Sciatic nerve (tissue), 2 donors: ENCODE data around the gene DHRS12. TPM values are rescaled to one million over a fixed set of nuclear protein-coding genes. Genes with fewer than 3 reads are reported as not detected.

ENCODE experiments used
- ATAC-seq: fragments of 200-7000 bp; cut with Tn5 transposase; one replicate; pipeline ENCODE4 v1.9.1; 2020; ENCODE audit warnings: mild to moderate bottlenecking, moderate library complexity
- DNase-seq: peaks from one replicate; pipeline ENCODE4 v3.0.0-alpha.2; 2020; ENCODE audit warnings: low spot score
- intact Hi-C: fragments of 100-400 bp; cut with DNase I; formaldehyde crosslinking; loops from one replicate; pipeline ENCODE4 v1.14.2; 2022
- total RNA-seq: library from RNA; stranded (reverse); fragmentation: NEBNext Ultra II Directional; extraction: Animal tissue kit (Norgen Biotek cat#: 25700); gene quantifications from one replicate; pipeline ENCODE4 v1.2.1, GENCODE V29; 2021
- donor health status: DM: no; HTN: no; CAD: no.
- donor health status: DM: no; HTN: no; CAD: no.

DHRS12 gene
- total RNA-seq, 1 donor from 2014 or later: 18.8 TPM

DNA sequence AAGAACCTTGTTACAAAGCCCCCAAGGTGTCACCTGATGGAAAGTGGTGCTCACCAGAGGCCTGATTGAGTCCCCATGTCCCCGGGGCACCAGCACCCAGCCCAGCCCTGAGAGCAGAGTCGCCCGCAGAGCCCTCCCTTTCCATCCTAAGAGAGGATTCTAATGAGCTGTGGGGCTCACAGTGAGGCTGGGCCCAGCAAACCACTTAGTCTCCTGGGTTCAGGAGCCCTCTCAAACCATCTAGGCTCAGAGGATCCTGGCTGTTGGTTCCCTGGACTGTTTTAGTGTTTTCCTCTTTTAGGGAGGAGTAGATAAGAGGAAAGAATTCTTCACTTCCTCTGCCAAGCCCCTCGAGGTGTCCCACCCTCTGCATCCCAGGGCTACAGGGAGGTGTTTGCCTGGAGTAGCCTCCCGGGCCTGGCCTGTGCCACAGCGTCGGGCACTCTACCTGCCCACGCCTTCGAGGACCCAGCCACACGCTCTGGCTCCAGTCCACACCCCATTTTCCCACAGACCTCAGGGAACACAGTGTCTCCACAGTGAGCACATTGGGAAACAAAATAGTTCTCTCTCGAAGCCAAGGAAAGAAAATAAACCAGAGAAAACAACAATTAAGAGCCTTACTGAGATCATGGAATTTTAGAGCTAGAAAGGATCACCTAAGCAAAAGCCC, 34.4 kb downstream of the DHRS12 start:
- peak; percentile 95 for ATAC-seq
- no peak for DNase-seq
- intact Hi-C loops: no loop called here

DNA sequence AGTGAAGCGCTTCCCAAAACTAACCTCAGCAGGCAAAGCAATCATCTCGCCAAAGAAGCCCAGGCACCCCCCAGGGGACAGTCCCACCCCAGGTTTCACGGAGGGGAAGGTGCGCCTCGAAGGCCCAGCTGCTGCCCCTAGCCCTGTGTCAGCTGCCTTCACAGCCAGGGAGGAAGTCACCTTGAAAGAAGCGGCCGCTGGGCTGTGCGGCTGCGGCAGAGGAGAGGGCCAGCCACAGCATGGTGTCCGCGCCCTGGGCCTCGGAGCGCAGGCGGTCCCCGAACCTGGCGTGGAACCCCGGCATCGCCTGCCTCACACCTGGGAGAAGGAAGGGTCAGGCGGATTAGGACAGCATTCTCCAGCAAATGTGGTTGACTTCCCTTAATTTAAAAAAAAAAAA, 35.0 kb downstream of the DHRS12 start:
- ATAC-seq (no peak), DNase-seq (no peak)
- intact Hi-C loops: no loop called here

DNA sequence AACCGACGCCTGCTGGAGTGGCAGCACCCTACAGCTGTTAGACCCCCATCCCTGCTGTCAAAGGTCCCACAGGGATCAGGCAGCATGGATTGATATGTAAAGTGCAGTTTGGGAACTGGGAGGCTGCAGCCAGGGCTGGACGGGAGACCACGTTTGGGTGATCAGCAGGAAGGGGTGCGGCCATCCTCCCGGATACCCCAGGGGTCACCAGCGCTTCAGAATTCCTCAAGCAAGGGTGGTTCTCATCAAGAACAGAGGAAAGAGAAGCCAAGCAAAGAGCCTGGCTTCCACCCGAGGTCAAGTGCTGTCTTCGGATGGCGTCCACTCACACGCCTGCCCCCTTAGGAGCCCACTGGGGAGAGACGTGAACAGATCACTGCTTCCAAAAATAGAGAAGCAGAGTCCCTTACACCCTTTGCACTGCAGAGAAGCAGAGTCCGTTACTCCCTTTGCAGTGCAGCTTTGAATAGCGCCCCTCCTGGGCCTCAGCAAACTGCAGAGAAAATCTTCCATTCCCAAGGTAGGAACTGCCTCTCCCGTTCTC, 35.5 kb downstream of the DHRS12 start:
- DNase-seq (no peak), ATAC-seq (no peak)
- intact Hi-C loops: no loop called here

DNA sequence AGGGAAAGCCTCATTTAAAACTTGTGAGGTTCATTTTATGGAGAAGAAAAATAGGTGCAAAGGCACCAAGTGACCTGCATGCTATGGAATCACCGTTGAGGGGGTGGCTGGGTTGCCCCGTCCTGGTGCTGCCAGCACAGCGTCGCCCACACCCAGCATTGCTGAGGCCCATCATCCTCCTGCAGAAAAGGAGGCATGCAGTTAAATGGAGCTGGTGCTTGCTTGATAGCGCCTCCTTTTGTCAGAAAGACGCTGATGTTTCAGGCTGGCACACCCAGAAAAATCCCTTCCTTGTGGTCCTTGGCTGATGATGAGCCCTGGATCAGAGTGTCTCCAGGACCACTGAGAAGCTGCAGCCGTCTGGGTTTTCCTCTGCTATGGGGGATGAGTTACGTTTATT, 36.9 kb downstream of the DHRS12 start:
- DNase-seq (no peak), ATAC-seq (no peak)
- intact Hi-C loops: no loop called here

DNA sequence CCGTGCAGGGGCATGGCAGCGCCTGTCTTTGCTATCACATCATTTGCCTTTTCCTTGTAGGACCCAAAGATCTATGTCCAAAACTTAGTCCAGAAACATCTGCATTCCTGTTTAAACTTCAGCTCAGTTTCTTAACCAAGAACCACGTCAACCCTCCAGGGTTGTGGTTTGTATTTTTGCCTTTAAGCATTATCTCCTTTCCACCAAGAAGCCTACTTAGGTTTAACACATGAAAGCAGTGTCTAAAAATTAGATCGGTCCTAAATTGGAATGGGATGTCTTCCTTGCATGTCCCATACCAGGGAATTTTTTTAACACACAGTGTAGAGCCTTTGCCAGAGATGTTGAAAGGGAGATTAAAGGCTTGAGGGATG, 38.8 kb downstream of the DHRS12 start:
- intact Hi-C loops: no loop called here
- ATAC-seq: no peak

DNA sequence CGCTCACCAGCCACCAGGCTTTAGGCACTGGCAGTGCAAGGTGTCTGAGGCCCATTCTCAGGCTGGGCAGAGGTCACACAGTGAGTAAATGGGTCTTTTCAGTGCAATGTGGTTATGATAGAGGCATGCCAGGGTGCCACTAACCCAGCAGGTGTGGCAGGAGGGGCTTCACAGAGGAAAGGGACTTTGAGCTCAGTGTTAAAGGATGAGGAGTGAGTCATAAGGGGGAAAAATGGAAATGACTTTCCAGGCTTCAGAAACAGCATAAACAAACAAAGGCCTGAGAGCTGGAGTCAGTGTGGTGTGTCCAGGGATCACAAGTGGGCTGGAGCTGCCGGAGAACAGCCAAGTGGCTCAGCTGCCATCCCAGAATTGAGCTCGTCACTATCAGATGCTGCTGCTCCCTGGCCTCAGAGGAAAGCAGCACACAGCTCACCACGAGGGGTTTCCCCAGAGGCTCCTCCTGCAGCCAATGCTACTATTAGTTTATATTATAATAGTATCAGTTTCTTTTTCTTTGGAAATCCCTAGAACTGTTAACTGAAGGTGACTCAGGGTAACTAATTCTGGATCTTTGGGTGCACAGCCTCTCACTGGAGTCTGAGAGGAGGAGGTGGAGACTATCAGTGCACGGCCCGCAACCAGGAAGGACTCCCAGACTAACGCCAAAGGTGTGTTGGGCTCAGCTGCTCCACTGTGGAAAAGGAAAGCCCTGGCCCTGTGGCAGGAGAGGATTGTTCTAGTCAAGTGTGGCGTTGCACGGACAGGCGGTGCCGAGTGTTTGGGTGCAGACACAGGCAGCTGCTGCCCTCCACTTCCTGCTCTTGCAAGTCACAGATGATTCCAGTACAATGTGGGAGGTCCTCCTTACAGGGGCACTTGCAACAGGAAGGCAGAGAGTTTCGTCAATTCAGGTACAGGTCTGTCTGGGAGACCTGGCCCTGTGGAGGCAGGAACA, 39.5 kb downstream of the DHRS12 start:
- DNase-seq (peak; percentile 77), ATAC-seq (peak; percentile 93)
- intact Hi-C loops: no loop called here

More for the DNA sequence above, 38.8 kb downstream of the DHRS12 start:
- no peak for DNase-seq

DNA sequence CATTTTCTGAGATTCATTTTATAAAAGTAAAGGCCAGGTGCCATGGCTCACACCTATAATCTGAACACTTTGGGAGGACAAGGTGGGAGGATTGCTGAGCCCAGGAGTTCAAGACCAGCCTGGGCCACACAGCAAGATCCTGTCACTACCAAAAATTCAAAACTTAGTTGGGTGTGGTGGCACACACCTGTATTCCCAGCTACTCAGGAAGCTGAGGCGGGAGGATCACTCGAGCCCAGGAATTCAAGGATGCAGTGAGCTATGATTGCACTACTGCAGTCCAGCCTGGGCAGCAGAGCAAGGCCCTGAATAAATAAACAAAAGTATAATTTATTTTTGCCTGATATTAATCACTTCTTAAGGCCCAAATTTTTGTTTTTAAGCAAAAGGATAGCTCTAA, 40.5 kb downstream of the DHRS12 start:
- DNase-seq (no peak), ATAC-seq (no peak)
- intact Hi-C loops: no loop called here

DNA sequence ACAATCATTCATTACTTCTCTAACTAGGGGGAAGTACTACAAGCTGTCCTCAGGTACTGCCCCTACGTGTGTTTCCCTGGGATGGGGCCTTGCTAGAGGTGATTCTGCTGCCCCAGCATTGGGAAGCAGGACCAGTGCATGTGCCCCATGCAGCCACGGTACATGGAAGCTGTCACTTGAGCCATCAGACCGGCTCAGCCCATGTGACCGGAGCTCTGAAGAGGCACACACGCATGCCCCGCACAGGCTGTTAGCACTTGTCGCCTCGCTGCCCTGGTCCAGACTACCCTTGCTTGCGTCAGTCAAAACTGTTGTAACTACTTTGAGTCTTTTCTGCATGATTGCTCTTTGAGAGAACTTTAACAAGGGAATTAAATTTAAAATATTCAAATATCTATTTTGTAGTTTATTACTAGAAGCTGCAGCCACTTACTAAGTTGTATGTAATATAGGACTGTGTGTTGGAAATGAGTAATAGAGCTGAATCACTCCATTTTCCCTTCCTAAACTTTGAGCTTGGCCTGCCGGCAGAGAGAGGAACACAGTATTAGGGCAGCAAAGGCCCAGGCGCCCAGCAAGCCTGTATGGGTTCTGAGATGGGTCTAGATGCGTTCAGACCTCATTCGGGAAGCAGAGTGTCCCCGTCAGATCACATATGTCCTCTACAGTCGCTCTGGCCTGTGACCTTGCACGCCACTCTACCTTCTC, 42.2 kb downstream of the DHRS12 start:
- ATAC-seq (no peak), DNase-seq (no peak)

DNA sequence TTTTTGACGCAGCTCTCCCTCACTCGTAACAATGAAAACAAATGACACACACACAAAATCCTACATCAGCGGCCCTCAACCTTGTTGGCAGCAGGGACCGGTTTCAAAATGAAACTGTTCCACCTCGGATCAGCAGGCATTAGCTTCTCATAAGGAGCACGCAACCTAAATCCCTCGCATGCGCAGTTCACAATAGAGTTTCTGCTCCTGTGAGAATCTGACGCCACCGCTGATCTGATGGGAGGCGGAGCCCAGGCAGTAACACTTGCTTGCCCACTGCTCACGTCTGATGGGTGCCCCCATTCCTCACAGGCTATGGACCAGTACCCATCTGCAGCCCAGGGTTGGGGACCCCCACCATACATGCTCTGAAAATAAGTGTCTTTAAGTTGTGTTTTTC, 43.4 kb downstream of the DHRS12 start:
- DNase-seq (no peak), ATAC-seq (peak; percentile 64)
- intact Hi-C loops: no loop called here

More for the DNA sequence above, 42.2 kb downstream of the DHRS12 start:
- intact Hi-C loops: no loop called here

DNA sequence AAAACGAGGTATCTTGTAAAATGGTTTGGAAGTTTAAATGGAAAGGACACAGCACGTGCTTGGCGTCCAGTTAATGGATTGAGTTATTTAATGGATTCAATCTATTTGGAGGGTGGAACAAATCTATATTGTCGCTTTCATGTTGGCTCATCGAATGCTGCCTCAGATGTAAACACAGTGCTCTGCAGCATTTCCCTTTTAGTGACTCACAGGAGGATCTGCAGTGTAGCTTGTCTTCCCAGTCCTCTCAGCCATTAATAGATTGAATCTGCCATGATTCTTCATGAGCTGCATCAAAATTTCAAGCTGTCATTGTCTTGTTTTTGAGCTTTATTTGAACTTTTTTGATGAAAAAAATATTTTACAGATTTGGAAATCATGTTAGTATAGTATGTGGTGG, 44.7 kb downstream of the DHRS12 start:
- intact Hi-C loops: no loop called here
- no peak for ATAC-seq
- no peak for DNase-seq

DNA sequence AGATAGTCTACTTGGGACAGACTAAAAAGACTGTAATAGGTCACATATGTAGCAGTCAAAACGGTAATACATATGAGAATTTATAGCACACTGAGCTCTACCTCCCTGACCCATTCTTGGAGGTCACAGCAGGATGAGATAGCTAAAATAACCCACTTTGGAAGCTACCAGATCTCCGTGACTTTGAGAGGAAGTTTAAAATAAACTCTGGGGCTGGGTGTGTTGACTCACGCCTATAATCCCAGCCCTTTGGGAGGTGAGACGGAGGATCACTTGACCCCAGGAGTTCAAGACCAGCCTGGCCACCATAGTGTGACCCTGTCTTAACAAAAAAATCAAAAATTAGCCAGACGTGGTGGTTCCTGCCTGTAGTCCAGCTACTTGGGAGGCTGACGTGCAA, 45.3 kb downstream of the DHRS12 start:
- no peak for DNase-seq

DNA sequence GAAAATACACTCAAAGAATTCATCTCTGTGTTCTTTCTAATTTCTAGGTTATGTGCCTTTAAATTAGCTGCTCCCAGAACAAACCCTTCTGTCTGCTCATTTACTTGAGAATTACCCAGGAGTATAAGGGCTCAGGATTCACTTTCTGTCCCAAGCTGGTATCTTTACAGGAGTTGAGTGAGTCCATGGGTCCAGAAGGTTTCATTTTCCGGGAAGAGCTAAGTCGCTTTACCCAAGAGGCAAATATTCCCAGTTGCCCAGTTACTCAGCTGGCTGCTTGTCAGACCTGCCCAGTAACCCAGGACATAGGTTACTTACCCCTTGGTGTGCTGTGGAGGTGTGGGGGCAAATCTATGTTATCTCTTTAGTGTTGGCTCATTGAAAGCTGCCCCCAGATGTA, 47.3 kb downstream of the DHRS12 start:
- intact Hi-C loops: no loop called here
- DNase-seq (no peak), ATAC-seq (no peak)

More for the DNA sequence above, 45.3 kb downstream of the DHRS12 start:
- intact Hi-C loops: no loop called here
- no peak for ATAC-seq

DNA sequence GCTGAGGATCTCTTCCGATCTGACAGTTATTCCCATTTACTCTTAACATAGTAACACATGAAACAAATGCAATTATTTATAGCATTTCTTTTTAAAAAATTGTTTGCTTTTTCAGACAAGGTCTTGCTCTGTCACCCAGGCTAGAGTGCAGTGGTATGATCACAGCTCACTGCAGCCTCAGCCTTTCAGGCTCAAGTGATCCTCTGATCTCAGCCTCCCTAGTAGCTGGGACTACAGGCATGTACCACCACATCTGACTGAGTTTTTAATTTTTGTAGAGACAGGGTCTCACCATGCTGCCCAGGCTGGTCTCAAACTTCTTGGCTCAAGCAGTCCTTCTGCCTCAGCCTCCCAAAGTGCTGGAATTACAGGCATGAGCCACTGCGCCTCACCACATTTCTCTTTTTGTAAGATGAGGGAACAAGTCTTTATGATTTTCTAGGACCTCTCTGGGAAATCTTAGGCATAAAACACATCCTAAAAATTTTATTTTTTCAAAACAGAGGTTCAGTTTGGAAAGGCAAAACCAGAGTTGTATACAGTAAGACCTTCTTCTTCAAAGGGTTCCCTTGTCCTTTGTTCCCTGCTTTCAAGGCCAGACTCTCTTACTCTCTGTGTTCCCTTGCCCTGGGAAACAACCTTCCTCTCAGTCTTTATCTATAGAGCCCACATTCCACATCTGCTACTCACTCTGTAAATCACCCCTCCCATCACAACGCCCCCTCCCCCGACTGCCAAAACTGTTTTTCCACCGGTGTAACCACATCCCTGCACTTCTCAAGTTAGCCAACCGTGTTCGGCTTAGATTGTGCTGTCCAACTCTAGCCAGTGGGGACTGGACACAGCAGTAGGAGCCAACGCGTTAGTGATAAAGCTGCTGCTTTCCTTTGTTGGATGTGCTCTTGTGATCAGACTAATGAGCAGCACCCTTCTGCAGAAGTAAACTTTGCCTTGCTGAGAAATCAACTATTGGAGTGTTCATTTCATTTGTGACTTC, 56.2 kb downstream of the DHRS12 start:
- no peak for DNase-seq
- no peak for ATAC-seq
- intact Hi-C loops: no loop called here

DNA sequence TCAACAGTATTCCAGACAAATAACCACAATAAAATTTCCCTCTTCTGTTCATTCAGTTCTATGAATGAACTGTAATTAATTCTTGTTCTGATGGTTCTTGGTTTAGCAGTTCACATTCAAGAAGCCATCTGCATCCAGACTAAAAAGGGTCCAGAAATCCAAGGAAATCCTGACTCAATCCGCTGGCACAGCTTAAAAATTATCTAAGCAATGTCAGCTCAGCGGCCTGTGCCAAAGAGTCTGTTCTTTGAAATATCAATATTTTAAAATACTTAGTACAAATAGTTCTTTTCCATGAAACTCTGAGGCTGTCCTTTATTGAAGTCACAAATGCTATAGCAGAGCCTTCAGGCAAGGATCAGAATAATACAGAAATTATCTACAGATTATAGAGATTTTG, 57.2 kb downstream of the DHRS12 start:
- intact Hi-C loops: no loop called here
- DNase-seq (no peak), ATAC-seq (peak; percentile 46)

DNA sequence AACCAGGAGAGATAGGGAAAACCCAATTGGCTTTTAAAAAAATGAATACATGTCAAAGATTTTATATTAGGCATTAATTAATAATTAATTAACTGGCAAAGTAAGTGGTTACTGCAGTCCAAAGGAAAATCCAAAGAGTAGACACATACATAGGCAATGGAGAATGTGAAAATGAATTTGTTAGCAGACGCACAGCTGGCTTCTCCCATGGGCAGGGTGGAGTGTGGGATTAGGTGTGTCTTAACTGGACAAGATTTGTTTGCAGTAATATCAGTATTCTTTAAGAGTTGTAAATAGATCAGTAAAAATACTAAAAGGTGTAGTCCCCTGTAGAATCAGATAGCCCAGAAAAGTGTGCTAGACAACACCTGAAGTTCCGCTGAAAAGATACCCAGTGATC, 58.7 kb downstream of the DHRS12 start:
- DNase-seq: no peak
- ATAC-seq: no peak
- intact Hi-C loops: no loop called here

DNA sequence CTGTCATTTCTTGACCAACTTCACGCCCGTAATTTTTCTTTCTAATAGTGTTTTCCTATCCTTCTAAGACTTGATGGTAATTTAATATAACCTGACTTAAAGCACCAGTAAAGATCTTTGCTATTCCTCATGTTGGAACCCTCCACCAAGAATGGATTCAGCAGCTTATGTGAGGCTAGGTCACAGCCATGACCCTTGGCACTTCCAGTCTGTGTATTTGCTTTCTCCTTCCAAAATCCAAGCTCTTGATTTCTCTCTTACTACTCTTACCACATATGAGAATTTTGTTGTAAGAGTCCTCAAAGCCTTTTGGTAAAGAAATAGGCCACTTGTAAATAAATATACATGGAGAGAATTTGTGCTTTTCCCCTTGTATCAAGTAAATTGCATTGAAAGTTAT, 61.4 kb downstream of the DHRS12 start:
- intact Hi-C loops: no loop called here
- ATAC-seq (no peak), DNase-seq (no peak)

DNA sequence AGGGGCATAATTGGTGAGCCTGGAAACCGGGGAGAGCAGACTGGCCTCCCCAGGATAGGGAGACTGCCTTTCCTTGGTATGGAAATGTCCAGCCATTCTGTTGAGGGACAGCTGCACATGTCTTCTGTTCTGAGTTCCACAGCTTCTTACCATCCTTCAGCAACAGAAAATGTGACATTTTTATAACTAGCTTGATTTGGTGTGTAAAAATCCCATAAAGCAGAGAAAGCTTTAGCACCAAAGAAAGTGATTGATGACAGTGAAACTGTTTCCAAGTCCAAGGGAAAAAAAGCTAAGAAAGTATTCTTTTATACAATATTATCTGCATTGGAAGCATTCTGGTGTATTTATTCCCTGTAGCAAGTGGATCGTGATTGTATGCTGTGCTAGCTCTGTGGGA, 61.9 kb downstream of the DHRS12 start:
- no peak for DNase-seq
- intact Hi-C loops: no loop called here
- ATAC-seq: no peak

DNA sequence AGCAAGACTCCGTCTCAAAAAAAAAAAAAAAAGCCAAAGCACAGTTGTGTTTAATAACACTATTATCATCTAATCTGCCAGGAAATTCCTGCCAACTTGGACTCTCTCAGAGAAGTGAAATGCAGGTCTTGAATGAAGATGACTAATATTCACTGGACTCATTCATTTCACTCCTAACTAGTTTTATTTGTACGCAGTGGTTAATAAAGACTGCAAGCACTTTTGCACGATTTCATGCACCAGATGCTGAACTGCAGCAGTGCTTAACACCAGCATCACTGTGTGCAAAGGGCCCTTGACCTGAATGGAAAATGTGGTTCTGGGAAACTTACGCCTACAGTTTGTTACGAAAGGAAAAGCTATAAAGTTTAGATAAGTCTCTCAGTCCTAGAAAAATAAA, 63.3 kb downstream of the DHRS12 start:
- intact Hi-C loops: no loop called here
- ATAC-seq (peak; percentile 61), DNase-seq (no peak)
